Measurements from ENCODE around the gene RMDN3. TPM values are rescaled to one million over a fixed set of nuclear protein-coding genes. Genes with fewer than 3 reads are reported as not detected.

Gene RMDN3
- total RNA-seq, 2 experiments from 2014 or later: 29.1 to 30.3 TPM

Other genes with a start within 250 kb of the RMDN3 start
- gene CCDC32, start 190.2 kb downstream of the RMDN3 start, total RNA-seq: 10 to 100 TPM; 20.9 to 21.3 TPM
- gene RPUSD2, start 186.0 kb downstream of the RMDN3 start, total RNA-seq: 10 to 100 TPM; 18.8 to 21.0 TPM
- under 1 TPM; 0.59 to 0.69 TPM for gene KNL1, start 161.0 kb downstream of the RMDN3 start, total RNA-seq
- gene RAD51, start 60.1 kb downstream of the RMDN3 start, total RNA-seq: 1 to 10 TPM in 1 of 2 experiments, under 1 TPM in 1; 0.64 to 1.5 TPM
- 10 to 100 TPM; 13.5 to 14.8 TPM for gene GCHFR, start 8.8 kb upstream of the RMDN3 start, total RNA-seq
- gene C15orf62, start 14.7 kb upstream of the RMDN3 start, total RNA-seq: under 1 TPM; 0.77 to 0.98 TPM
- 10 to 100 TPM; 12.0 to 13.0 TPM for gene ZFYVE19, start 51.8 kb upstream of the RMDN3 start, total RNA-seq
- 10 to 100 TPM; 14.4 to 17.9 TPM for gene DNAJC17, start 52.2 kb upstream of the RMDN3 start, total RNA-seq
- not detected for gene PPP1R14D, start 73.5 kb upstream of the RMDN3 start, total RNA-seq
- gene SPINT1, start 88.8 kb upstream of the RMDN3 start, total RNA-seq: 1 to 10 TPM; 1.0 to 1.6 TPM
- gene RHOV, start 119.0 kb upstream of the RMDN3 start, total RNA-seq: under 1 TPM; 0.36 TPM
- 10 to 100 TPM; 20.8 to 21.7 TPM for gene VPS18, start 139.2 kb upstream of the RMDN3 start, total RNA-seq
- under 1 TPM; 0.11 to 0.14 TPM for gene DLL4, start 174.1 kb upstream of the RMDN3 start, total RNA-seq
- gene CHAC1, start 198.2 kb upstream of the RMDN3 start, total RNA-seq: under 1 TPM; 0.42 to 0.47 TPM

All from CD4-positive, alpha-beta T cell (primary cell).